Thyroid gland (tissue), 4 donors: ENCODE measurements around the gene GNG12.

Experiments used
- CTCF ChIP-seq, 6 experiments: fragments of 200-600 bp in 3 of 6; fragments of 450-650 bp in 3 of 6; sonication (generic) in 3 of 6; IDR thresholded peaks; one replicate each; pipeline ENCODE4 v1.5.1; 2016 to 2019; ENCODE audit warnings: antibody characterized with exemption in 6 of 6, mild to moderate bottlenecking in 2 of 6, inconsistent platforms in 1 of 6, moderate library complexity in 1 of 6
- POLR2A ChIP-seq, 2 donors: fragments of 450-650 bp; IDR thresholded peaks; one replicate each; pipeline ENCODE4 v1.6.1; 2017; ENCODE audit warnings: antibody characterized with exemption in 2 of 2, mild to moderate bottlenecking in 2 of 2, moderate library complexity in 1 of 2

DNA sequence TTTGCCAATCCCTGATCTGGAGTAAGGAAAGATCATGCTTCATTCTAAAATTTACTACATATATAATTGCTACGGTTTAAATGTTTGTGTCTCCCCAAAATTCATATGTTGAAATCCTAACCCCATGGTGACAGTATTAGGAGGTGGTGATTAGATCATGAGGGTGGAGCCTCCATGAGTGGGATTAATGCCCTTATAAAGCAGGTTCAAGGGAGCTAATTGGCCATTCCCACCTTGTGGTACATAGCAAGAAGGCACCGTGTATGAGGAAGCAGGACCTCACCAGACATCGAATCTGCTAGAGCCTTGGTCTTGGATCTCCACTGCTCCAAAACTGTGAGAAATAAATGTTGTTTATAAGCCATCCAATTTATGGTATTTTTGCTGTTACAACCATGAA lies 92.7 kb downstream of the GNG12 start:
- no peak for TF ChIP-seq CTCF (IDR thresholded peaks at IDR 0.05)
- no peak for TF ChIP-seq POLR2A (IDR thresholded peaks at IDR 0.05)
